AG10803 (cell line): ENCODE results near the gene FGFBP3.

Source experiments
- DNase-seq: peaks from one replicate; pipeline ENCODE4 v3.0.0; 2010; ENCODE audit warnings: low read depth
- H3K4me3 ChIP-seq: 2 replicates; pipeline ENCODE4 v1.5.1; 2011; ENCODE audit warnings: mild to moderate bottlenecking, low read length, control low read depth
- CTCF ChIP-seq: conservative IDR thresholded peaks from 2 replicates; pipeline ENCODE4 v1.5.1; 2011; ENCODE audit warnings: mild to moderate bottlenecking, low read length, control low read depth, inconsistent platforms

Gene FGFBP3

GRCh38 chr10:91879515-91880170, 29.6 kb downstream of the FGFBP3 start:
- DNase-seq: no peak
- TF ChIP-seq CTCF: no peak
- no peak overlapping the region for H3K4me3 ChIP-seq

DNA sequence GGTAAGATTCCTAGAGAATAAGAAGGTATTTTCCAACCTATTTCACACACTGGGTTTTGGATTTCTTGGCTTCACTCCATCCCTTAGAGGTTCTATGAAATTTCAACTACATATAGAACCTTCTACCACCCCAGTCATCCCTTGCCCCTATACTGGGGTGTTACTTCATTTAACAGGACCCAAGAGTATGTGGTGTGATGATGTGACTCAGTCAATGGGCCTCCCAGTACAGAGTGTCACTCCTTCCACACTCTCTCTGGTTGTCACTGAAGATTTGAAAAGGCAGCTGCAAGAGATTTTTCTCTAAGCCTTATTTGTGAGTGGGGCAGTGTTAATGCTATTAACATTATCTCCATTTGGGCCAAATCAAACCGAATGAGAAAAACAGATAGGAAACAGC, 33.5 kb downstream of the FGFBP3 start:
- no peak for TF ChIP-seq CTCF
- no peak for DNase-seq
- H3K4me3 ChIP-seq: no peak overlapping the region

DNA sequence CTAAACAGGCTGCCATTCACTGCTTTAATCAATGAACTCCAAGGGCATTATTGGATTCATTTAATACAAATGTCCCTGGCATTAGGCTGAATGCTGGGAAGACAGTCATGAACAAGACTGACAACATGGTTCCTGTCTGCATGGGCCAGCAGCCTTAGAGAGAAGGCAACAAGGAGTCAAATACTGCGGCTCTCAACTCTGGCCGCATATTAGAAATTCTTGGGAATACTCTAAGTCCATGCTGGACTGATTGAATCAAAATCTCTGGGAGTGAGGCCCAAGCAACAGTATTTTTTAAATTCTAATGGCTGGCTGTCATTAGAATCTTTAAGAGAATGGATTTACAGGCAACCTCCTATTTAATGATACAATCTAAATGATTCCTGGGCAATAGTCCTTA, 34.1 kb downstream of the FGFBP3 start:
- H3K4me3 ChIP-seq: no peak overlapping the region
- TF ChIP-seq CTCF: no peak
- no peak for DNase-seq

DNA sequence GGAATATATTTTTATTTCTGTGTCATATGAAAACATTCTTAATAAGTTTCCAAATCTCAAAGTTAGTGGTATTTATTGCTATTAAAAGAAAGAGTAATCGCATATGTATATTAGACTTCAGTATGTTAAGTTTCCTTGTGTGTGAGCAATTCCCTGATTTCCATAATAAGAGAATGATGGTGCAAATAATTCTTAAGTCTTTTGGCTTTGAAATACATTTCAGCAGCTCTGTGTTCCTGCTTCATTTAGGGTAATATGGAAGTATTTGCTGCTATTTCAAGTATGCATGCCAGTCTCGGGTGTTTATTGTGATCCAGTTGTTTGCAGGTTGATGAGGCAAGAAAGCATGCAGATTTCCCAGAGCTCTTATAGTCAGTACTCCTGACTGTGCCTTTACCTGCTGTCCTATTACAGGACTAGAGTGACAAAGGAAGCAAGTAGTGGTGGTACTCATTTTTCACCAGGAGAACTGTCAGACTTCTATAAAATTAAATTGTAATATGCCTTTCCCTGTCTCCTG, 43.7 kb downstream of the FGFBP3 start:
- TF ChIP-seq CTCF: no peak
- no peak overlapping the region for H3K4me3 ChIP-seq
- no peak for DNase-seq

DNA sequence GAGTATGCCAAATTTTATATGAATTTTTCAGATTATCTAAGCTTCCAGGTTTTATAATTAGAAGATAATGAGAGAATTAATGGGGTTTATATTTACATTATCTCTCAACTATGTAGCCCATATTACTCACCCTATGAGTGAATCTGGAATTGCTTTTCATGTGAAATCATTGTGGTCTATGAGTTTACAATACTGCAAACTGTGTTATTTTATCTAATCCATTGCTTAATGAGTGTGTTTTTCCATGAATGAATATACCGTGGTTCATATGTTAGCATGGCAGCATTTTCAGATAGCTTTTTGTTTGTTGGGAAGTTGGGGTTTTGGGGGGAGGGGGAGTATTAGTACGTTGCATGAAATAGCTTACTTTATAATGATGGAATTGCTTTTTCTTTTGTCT, 44.5 kb downstream of the FGFBP3 start:
- no peak for TF ChIP-seq CTCF
- DNase-seq: no peak
- H3K4me3 ChIP-seq: no peak overlapping the region

DNA sequence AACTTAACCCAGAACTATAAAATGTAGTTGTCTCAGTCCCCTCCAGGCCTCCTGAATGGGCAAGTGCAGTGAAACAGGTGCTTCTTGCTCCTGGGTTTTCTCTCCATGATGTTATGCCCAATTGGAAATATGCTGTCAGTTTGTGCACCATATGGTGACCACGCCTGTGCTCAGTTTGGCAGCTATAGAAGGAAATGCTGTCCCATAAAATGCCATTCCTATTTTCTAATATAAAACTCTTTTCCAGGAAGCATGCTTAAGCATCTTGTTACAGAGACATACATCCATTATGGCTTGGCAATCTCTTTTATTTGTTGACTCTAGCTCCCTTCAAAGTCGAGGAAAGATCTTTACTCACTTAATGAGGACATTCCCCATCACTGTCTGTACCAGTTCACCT, 45.2 kb downstream of the FGFBP3 start:
- TF ChIP-seq CTCF: no peak
- H3K4me3 ChIP-seq: no peak overlapping the region
- no peak for DNase-seq

DNA sequence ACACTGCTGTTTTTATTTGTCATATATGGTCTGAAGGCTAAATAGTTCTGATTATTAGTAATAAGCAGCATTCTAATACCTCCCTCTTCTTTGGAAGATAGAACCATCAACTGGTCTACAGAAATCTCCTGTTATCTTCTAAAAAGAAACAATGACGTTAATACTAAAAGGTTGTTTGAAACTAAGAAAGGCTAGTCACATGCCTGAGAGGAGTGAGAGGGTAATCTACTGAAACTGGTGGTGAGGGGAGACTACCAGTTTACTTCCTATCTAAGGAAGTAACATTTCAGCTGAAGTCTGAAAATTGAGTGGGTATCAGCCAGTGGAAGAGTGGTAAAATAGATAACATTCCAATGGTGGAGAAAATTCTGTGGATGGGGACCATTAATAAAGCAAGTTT, 48.4 kb downstream of the FGFBP3 start:
- no peak overlapping the region for H3K4me3 ChIP-seq
- TF ChIP-seq CTCF: no peak
- no peak for DNase-seq
